ENCODE results near the gene GDF15. TPM values are rescaled to one million over a fixed set of nuclear protein-coding genes. Genes with fewer than 3 reads are reported as not detected.

Gene GDF15
- total RNA-seq, 1 donor from 2014 or later, result 1.0 TPM

Small RNAs within 50 kb of the gene (small RNA-seq; reads per million reads assigned to genes)
- gene MIR3189, result not detected

Other genes with a start within 250 kb of the GDF15 start
- gene PIK3R2, start 233.0 kb upstream of the GDF15 start, total RNA-seq, result 11.5 TPM
- gene IFI30, start 212.3 kb upstream of the GDF15 start, total RNA-seq, result 3.7 TPM
- 4.2 TPM for gene MPV17L2, start 192.9 kb upstream of the GDF15 start, total RNA-seq
- 0.52 TPM for gene RAB3A, start 182.1 kb upstream of the GDF15 start, total RNA-seq
- 2.1 TPM for gene PDE4C, start 159.7 kb upstream of the GDF15 start, total RNA-seq
- 0.52 TPM for gene IQCN, start 111.7 kb upstream of the GDF15 start, total RNA-seq
- 111 TPM for gene JUND, start 104.5 kb upstream of the GDF15 start, total RNA-seq
- gene LSM4, start 63.1 kb upstream of the GDF15 start, total RNA-seq, result 119 TPM
- 10.4 TPM for gene PGPEP1, start 45.6 kb upstream of the GDF15 start, total RNA-seq
- 2.1 TPM for gene LRRC25, start 11.5 kb downstream of the GDF15 start, total RNA-seq
- gene SSBP4, start 33.2 kb downstream of the GDF15 start, total RNA-seq, result 79.3 TPM
- gene ISYNA1, start 52.0 kb downstream of the GDF15 start, total RNA-seq, result 86.6 TPM
- gene ELL, start 135.9 kb downstream of the GDF15 start, total RNA-seq, result 24.5 TPM
- gene FKBP8, start 157.4 kb downstream of the GDF15 start, total RNA-seq, result 116 TPM
- gene KXD1, start 171.7 kb downstream of the GDF15 start, total RNA-seq, result 36.0 TPM
- 905 TPM for gene UBA52, start 185.7 kb downstream of the GDF15 start, total RNA-seq
- 26.6 TPM for gene REX1BD, start 202.6 kb downstream of the GDF15 start, total RNA-seq
- 2.6 TPM for gene CRLF1, start 220.6 kb downstream of the GDF15 start, total RNA-seq
- 2.1 TPM for gene TMEM59L, start 226.7 kb downstream of the GDF15 start, total RNA-seq